IPS-20b (cell line): ENCODE measurements around the gene FUT7.
A peak's percentile ranks its signal among the peaks of the same experiment; 100 is the strongest.
"Not testable (repeated sequence)": the region's sequence is repeated elsewhere in the genome, so short reads cannot be mapped to it uniquely, and the experiment has no call there.

Source experiments
- H3K27ac ChIP-seq: one replicate; pipeline ENCODE4 v1.5.1; 2013; ENCODE audit warnings: low read length
- H3K27me3 ChIP-seq: 2 replicates; pipeline ENCODE4 v1.6.1; 2013; ENCODE audit warnings: mild to moderate bottlenecking, low read length, inconsistent platforms; ENCODE audit not compliant: insufficient read depth
- H3K36me3 ChIP-seq: 2 replicates; pipeline ENCODE4 v1.6.1; 2013; ENCODE audit warnings: low read depth, mild to moderate bottlenecking, inconsistent platforms, low read length, moderate library complexity; ENCODE audit not compliant: insufficient read depth
- H3K4me1 ChIP-seq: 2 replicates; pipeline ENCODE4 v1.6.1; 2013; ENCODE audit warnings: mild to moderate bottlenecking, control low read depth, inconsistent platforms, low read length, moderate library complexity; ENCODE audit not compliant: insufficient read depth
- H3K4me3 ChIP-seq: 2 replicates; pipeline ENCODE4 v1.5.1; 2013; ENCODE audit warnings: mild to moderate bottlenecking, low read length, inconsistent platforms
- H3K9ac ChIP-seq: 2 replicates; pipeline ENCODE4 v1.6.1; 2013; ENCODE audit warnings: low read depth, mild to moderate bottlenecking, inconsistent platforms, low read length, moderate library complexity
- H3K9me3 ChIP-seq: 2 replicates; pipeline ENCODE4 v1.6.1; 2013; ENCODE audit warnings: mild to moderate bottlenecking, low read depth, low read length, inconsistent platforms; ENCODE audit not compliant: insufficient read depth

FUT7 gene

GRCh38 chr9:137008312-137008711 lies 23.6 kb downstream of the FUT7 start:
- Histone ChIP-seq H3K27ac (no peak overlapping the region), H3K4me3 (no peak overlapping the region), H3K9me3 (no peaks in the 10 kb centered on the region), H3K36me3 (no peaks in the 10 kb centered on the region), H3K27me3 (no peaks in the 10 kb centered on the region), H3K9ac (no peak overlapping the region), H3K4me1 (no peaks in the 10 kb centered on the region)

GRCh38 chr9:137007816-137008270 lies 24.0 kb downstream of the FUT7 start:
- no peak overlapping the region for H3K9ac ChIP-seq
- H3K4me1 ChIP-seq, result no peaks in the 10 kb centered on the region
- no peaks in the 10 kb centered on the region for H3K27me3 ChIP-seq
- H3K27ac ChIP-seq, result no peak overlapping the region
- H3K36me3 ChIP-seq, result no peaks in the 10 kb centered on the region
- H3K4me3 ChIP-seq, result no peak overlapping the region
- no peaks in the 10 kb centered on the region for H3K9me3 ChIP-seq

- Histone ChIP-seq H3K27me3 (no peaks in the 10 kb centered on the region), H3K9me3 (no peaks in the 10 kb centered on the region), H3K27ac (no peak overlapping the region), H3K36me3 (no peaks in the 10 kb centered on the region), H3K9ac (no peak overlapping the region), H3K4me3 (no peak overlapping the region), H3K4me1 (no peaks in the 10 kb centered on the region)
Observed at GRCh38 chr9:137007108-137007815, 24.6 kb downstream of the FUT7 start.

DNA sequence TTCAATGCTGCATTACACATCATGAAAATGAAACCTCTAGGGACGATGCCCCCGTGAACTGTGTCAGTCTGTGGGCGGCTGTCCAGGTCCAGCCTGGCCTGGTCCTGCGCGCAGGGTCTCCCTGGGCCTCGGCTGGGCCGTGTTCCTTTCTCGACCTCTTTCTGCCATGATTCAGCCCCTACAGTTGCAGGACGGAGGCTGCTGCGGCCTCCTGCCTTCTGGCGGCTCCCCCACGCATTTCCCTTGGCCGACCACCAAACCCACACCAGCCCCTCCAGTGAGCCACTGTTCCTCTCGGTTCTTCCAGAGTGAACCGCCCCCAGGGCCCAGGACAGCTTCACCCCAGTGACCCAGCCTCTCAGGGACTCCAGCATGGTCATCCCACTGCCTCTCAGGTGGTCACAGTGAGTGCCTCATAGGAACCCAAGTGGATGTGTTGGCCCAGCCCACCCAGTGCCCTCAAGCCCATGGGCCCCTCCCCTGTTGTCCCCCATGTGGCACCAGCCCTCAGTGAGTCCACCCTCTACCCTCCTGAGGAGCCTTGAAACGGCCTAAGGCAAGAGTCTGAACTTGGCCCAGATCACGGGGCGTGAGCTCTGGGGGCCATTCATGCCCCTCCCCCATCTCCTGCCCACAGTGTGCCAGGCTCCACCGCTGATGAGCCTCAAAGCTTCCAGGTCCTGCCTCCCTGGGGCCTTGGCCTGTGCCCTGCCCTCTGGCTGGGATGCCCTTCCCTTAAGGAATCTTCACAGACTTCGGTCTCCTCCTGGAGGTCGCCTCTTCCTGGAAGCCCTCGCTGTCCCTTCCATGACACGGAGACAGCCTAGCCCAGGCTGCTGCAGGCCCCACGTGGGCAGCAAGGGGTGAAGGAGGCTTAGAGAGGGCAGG lies 25.5 kb downstream of the FUT7 start:
- H3K4me3 ChIP-seq, result no peak overlapping the region
- no peaks in the 10 kb centered on the region for H3K36me3 ChIP-seq
- H3K4me1 ChIP-seq, result no peaks in the 10 kb centered on the region
- H3K27ac ChIP-seq, result no peak overlapping the region
- no peak overlapping the region for H3K9ac ChIP-seq
- no peaks in the 10 kb centered on the region for H3K9me3 ChIP-seq
- no peaks in the 10 kb centered on the region for H3K27me3 ChIP-seq

DNA sequence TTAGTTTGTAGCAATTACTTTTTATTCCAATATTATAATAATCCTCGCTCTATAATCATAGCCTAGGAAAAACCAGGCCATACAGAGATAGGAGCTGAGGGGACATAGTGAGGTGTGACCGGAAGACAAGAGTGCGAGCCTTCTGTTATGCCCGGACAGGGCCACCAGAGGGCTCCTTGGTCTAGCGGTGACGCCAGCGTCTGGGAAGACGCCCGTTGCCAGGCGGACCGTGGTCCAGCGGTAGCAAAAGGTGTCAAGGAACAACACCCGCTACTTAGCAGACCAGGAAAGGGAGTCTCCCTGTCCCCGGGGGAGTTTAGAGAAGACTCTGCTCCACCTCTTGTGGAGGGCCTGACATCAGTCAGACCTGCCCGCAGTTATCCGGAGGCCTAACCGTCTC lies 27.6 kb downstream of the FUT7 start:
- not testable (repeated sequence) for H3K36me3 ChIP-seq, H3K4me1 ChIP-seq, H3K9me3 ChIP-seq, H3K4me3 ChIP-seq, H3K27me3 ChIP-seq, H3K27ac ChIP-seq, H3K9ac ChIP-seq

GRCh38 chr9:137002646-137003041 lies 29.2 kb downstream of the FUT7 start:
- no peak overlapping the region for H3K27ac ChIP-seq
- H3K9me3 ChIP-seq, result no peaks in the 10 kb centered on the region
- no peaks in the 10 kb centered on the region for H3K36me3 ChIP-seq
- no peak overlapping the region for H3K9ac ChIP-seq
- no peaks in the 10 kb centered on the region for H3K27me3 ChIP-seq
- no peak overlapping the region for H3K4me3 ChIP-seq
- no peaks in the 10 kb centered on the region for H3K4me1 ChIP-seq

DNA sequence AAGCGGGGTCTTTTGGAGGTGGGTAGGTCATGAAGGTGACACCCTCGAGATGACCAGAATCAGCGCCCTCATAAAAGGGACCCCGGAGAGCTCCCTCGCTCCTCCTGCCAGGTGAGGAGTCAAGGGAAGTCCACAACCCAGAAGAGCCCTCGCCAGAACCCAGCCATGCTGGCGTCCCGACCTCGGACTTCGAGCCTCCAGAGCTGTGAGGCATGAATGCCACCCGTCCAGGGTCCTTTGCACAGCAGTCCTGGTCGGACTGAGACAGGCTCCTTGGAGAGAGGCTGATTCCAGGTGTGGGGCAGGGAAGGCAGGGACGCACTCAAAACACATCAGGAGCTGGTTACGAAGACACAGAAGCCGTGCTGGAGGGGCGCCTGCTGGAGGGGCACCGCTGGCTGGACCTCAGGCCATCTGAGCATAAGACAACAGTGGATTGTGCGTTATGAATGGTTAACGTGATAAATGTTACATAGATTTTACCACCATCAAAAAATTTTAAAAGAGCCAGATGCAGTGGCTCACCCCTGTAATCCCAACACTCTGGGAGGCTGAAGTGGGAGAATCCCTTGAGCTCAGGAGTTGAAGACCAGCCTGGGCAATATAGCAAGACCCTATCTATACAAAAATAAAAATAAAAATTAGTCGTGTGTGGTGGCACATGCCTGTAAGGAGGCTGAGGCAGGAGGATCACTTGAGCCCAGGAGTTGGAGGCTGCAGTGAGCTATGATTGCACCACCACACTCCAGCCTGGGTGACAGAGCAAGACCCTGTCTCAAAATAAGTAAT lies 29.8 kb downstream of the FUT7 start:
- no peaks in the 10 kb centered on the region for H3K9me3 ChIP-seq
- H3K36me3 ChIP-seq, result no peaks in the 10 kb centered on the region
- no peak overlapping the region for H3K4me3 ChIP-seq
- H3K27ac ChIP-seq, result no peak overlapping the region
- H3K4me1 ChIP-seq, result no peaks in the 10 kb centered on the region
- no peaks in the 10 kb centered on the region; the same call in 1 of the 2 replicates for H3K27me3 ChIP-seq
- no peak overlapping the region for H3K9ac ChIP-seq

GRCh38 chr9:137000177-137000930 lies 31.5 kb downstream of the FUT7 start:
- H3K4me1 ChIP-seq, result no peaks in the 10 kb centered on the region; the same call in 1 of the 2 replicates
- H3K9ac ChIP-seq, result no peak overlapping the region
- H3K27ac ChIP-seq, result no peak overlapping the region
- no peaks in the 10 kb centered on the region for H3K36me3 ChIP-seq
- H3K4me3 ChIP-seq, result no peak overlapping the region
- no peaks in the 10 kb centered on the region for H3K9me3 ChIP-seq
- no peaks in the 10 kb centered on the region; the same call in 1 of the 2 replicates for H3K27me3 ChIP-seq

GRCh38 chr9:136997830-136998234 lies 34.1 kb downstream of the FUT7 start:
- Histone ChIP-seq H3K36me3 (peaks cover 5% of the 10 kb centered on the region; the same call in 1 of the 2 replicates), H3K9ac (no peak overlapping the region), H3K4me3 (no peak overlapping the region), H3K9me3 (no peaks in the 10 kb centered on the region), H3K4me1 (no peaks in the 10 kb centered on the region; the same call in 1 of the 2 replicates), H3K27me3 (no peaks in the 10 kb centered on the region; the same call in 1 of the 2 replicates), H3K27ac (no peak overlapping the region)

GRCh38 chr9:136997371-136997770 lies 34.5 kb downstream of the FUT7 start:
- H3K9me3 ChIP-seq, result no peaks in the 10 kb centered on the region
- H3K27me3 ChIP-seq, result no peaks in the 10 kb centered on the region; the same call in 1 of the 2 replicates
- H3K4me1 ChIP-seq, result no peaks in the 10 kb centered on the region; the same call in 1 of the 2 replicates
- H3K9ac ChIP-seq, result no peak overlapping the region
- peaks cover 5% of the 10 kb centered on the region; the same call in 1 of the 2 replicates for H3K36me3 ChIP-seq
- H3K27ac ChIP-seq, result no peak overlapping the region
- peak overlapping the region; percentile 61; the same call in 1 of the 2 replicates for H3K4me3 ChIP-seq
